SK-N-SH (cell line): ENCODE measurements around the gene PROX1. TPM values are rescaled to one million over a fixed set of nuclear protein-coding genes. Genes with fewer than 3 reads are reported as not detected.

Experiments used
- CTCF ChIA-PET: fragments of 300-600, 350-600 bp; formaldehyde crosslinking; extraction: SDS; loops from one replicate; lab custom pipeline; 2021; lab: Yijun Ruan, JAX
- POLR2A ChIA-PET: fragments of 350-600 bp; sonication (Branson Sonifier 250); formaldehyde crosslinking; extraction: SDS; loops from one replicate; lab custom pipeline; 2020; ENCODE audit warnings: antibody characterized with exemption, inconsistent platforms; lab: Yijun Ruan, JAX
- DNase-seq: peaks from one replicate; pipeline ENCODE4 v3.0.0; 2012
- H2AFZ ChIP-seq: fragments of 200-600 bp; sonication (generic); 2 replicates; pipeline ENCODE4 v1.8.1; 2016; ENCODE audit warnings: antibody characterized with exemption, mild to moderate bottlenecking, low read depth
- H3F3A ChIP-seq: fragments of 200-600 bp; sonication (generic); replicated peaks from 2 replicates; pipeline ENCODE3; 2016; ENCODE audit warnings: antibody characterized with exemption, mild to moderate bottlenecking; ENCODE audit not compliant: insufficient read depth
- H3K27ac ChIP-seq, 2 experiments: fragments of 200-500 bp in 1 of 2; fragments of 200-600 bp in 1 of 2; sonication (Bioruptor generic) in 1 of 2; sonication (generic), shearing (Covaris generic) in 1 of 2; 2 replicates each; pipeline versions ENCODE4 v1.5.1 to v1.6.1; 2014 to 2016; ENCODE audit warnings: low read depth in 2 of 2, inconsistent platforms in 1 of 2, low read length in 1 of 2, mild to moderate bottlenecking in 1 of 2, mixed read lengths in 1 of 2
- H3K27me3 ChIP-seq: fragments of 200-600 bp; sonication (generic), shearing (Covaris generic); 2 replicates; pipeline ENCODE4 v1.6.1; 2016; ENCODE audit warnings: mixed run types; ENCODE audit not compliant: insufficient read depth
- H3K36me3 ChIP-seq, 2 experiments: fragments of 200-500 bp in 1 of 2; fragments of 200-600 bp in 1 of 2; sonication (Bioruptor generic) in 1 of 2; sonication (generic) in 1 of 2; replicated peaks in 1 of 2; 2 replicates each; pipeline versions ENCODE3 to v1.5.1; 2014 to 2016; ENCODE audit warnings: low read length in 1 of 2, mild to moderate bottlenecking in 1 of 2; ENCODE audit not compliant: insufficient read depth in 2 of 2, control insufficient read depth in 1 of 2
- H3K4me1 ChIP-seq, 2 experiments: fragments of 200-500 bp in 1 of 2; fragments of 200-600 bp in 1 of 2; sonication (Bioruptor generic) in 1 of 2; sonication (generic), shearing (Covaris generic) in 1 of 2; 2 replicates each; pipeline versions ENCODE4 v1.5.1 to v1.6.1; 2014 to 2016; ENCODE audit warnings: low read depth in 1 of 2, low read length in 1 of 2, mixed run types in 1 of 2; ENCODE audit not compliant: insufficient read depth in 2 of 2, control insufficient read depth in 1 of 2
- H3K4me2 ChIP-seq: fragments of 200-600 bp; sonication (generic), shearing (Covaris generic); 2 replicates; pipeline ENCODE4 v1.6.1; 2017; ENCODE audit warnings: mixed run types
- H3K4me3 ChIP-seq, 2 experiments: fragments of 200-500 bp in 1 of 2; fragments of 200-600 bp in 1 of 2; sonication (Bioruptor generic) in 1 of 2; sonication (generic), shearing (Covaris generic) in 1 of 2; 2 replicates each; pipeline versions ENCODE4 v1.5.1 to v1.8.1; 2014 to 2016; ENCODE audit warnings: low read depth in 2 of 2, inconsistent platforms in 1 of 2, low read length in 1 of 2, mild to moderate bottlenecking in 1 of 2, mixed read lengths in 1 of 2, moderate library complexity in 1 of 2
- H3K79me2 ChIP-seq: fragments of 200-600 bp; sonication (generic); 2 replicates; pipeline ENCODE4 v1.8.1; 2017; ENCODE audit warnings: mild to moderate bottlenecking; ENCODE audit not compliant: insufficient read depth
- H3K9ac ChIP-seq: fragments of 200-600 bp; sonication (generic); 2 replicates; pipeline ENCODE4 v1.6.1; 2017; ENCODE audit warnings: mixed run types
- H3K9me2 ChIP-seq: fragments of 200-600 bp; sonication (generic); 2 replicates; pipeline ENCODE4 v1.6.1; 2017; ENCODE audit warnings: mixed run types
- H3K9me3 ChIP-seq: fragments of 200-600 bp; sonication (generic); 2 replicates; pipeline ENCODE4 v1.6.1; 2017; ENCODE audit warnings: mixed run types, mild to moderate bottlenecking, moderate library complexity
- H4K20me1 ChIP-seq: fragments of 200-600 bp; sonication (generic); 2 replicates; pipeline ENCODE4 v1.6.1; 2017; ENCODE audit warnings: mild to moderate bottlenecking, mixed run types; ENCODE audit not compliant: insufficient read depth
- CHD2 ChIP-seq: fragments of 150-350 bp; IDR thresholded peaks from 2 replicates; pipeline ENCODE4 v1.6.1; 2018; ENCODE audit warnings: low read length; ENCODE audit not compliant: partially characterized antibody
- ELF1 ChIP-seq: IDR thresholded peaks from 2 replicates; pipeline ENCODE4 v1.4.0; 2012
- FOSL2 ChIP-seq: IDR thresholded peaks from 2 replicates; pipeline ENCODE4 v1.4.0; 2012; ENCODE audit warnings: low read depth, mild to moderate bottlenecking, moderate library complexity, borderline replicate concordance
- FOXM1 ChIP-seq: IDR thresholded peaks from 2 replicates; pipeline ENCODE4 v1.4.0; 2012; ENCODE audit warnings: low read depth, mild to moderate bottlenecking
- JUND ChIP-seq: IDR thresholded peaks from 2 replicates; pipeline ENCODE4 v1.4.0; 2012
- MEF2A ChIP-seq: IDR thresholded peaks from 2 replicates; pipeline ENCODE4 v1.4.0; 2012; ENCODE audit warnings: low read depth, borderline replicate concordance
- MXI1 ChIP-seq: IDR thresholded peaks from 2 replicates; pipeline ENCODE4 v1.6.1; 2012; ENCODE audit warnings: mild to moderate bottlenecking, low read depth, low read length, improper control_type of control experiment
- NRF1 ChIP-seq: IDR thresholded peaks from 2 replicates; pipeline ENCODE4 v1.6.1; 2012; ENCODE audit warnings: low read depth, mild to moderate bottlenecking, low read length
- POLR2AphosphoS5 ChIP-seq: IDR thresholded peaks from 2 replicates; pipeline ENCODE4 v1.6.1; 2012; ENCODE audit warnings: low read depth, low read length
- RFX5 ChIP-seq: IDR thresholded peaks from 2 replicates; pipeline ENCODE4 v1.6.1; 2012; ENCODE audit warnings: mild to moderate bottlenecking, improper control_type of control experiment, low read length
- RXRA ChIP-seq: IDR thresholded peaks from 2 replicates; pipeline ENCODE4 v1.4.0; 2012; ENCODE audit warnings: low read depth, mild to moderate bottlenecking, borderline replicate concordance
- TCF12 ChIP-seq: IDR thresholded peaks from 2 replicates; pipeline ENCODE4 v1.4.0; 2012
- TEAD4 ChIP-seq: IDR thresholded peaks from 2 replicates; pipeline ENCODE4 v1.4.0; 2012; ENCODE audit warnings: mild to moderate bottlenecking, borderline replicate concordance; ENCODE audit not compliant: insufficient read depth
- YY1 ChIP-seq: IDR thresholded peaks from 2 replicates; pipeline ENCODE4 v1.4.0; 2012; ENCODE audit warnings: low read depth, mild to moderate bottlenecking
- WGBS: methylation state at CpG from one replicate; pipeline ENCODE4 v1.1.6; 2017; ENCODE audit warnings: low lambda C conversion rate; 5-methylcytosine and 5-hydroxymethylcytosine counted together
- polyA plus RNA-seq, 3 experiments: library from polyadenylated mRNA; depleted of rRNA; stranded (reverse); fragments of >200 nt; gene quantifications; 2 replicates each; pipeline ENCODE4 v1.2.3, GENCODE V29; 2012
- TF ChIP-seq, protein P1 (sequence below): fragments of 150-350 bp; IDR thresholded peaks from 2 replicates; pipeline ENCODE4 v1.6.1; 2017; ENCODE audit warnings: antibody characterized with exemption, low read length, low read depth, borderline replicate concordance
- TF ChIP-seq, protein P2 (sequence below): IDR thresholded peaks from 2 replicates; pipeline ENCODE4; 2012
- TF ChIP-seq, protein P3 (sequence below): IDR thresholded peaks from 2 replicates; pipeline ENCODE4 v1.4.0; 2012; ENCODE audit warnings: low read depth
- TF ChIP-seq, protein P4 (sequence below): IDR thresholded peaks from 2 replicates; pipeline ENCODE4 v1.6.1; 2012; ENCODE audit warnings: mild to moderate bottlenecking, low read depth, low read length, moderate library complexity

The PROX1 gene
- polyA plus RNA-seq, 1 of the 3 experiments (the other 2 are of a cell fraction): 0.25 TPM

DNA sequence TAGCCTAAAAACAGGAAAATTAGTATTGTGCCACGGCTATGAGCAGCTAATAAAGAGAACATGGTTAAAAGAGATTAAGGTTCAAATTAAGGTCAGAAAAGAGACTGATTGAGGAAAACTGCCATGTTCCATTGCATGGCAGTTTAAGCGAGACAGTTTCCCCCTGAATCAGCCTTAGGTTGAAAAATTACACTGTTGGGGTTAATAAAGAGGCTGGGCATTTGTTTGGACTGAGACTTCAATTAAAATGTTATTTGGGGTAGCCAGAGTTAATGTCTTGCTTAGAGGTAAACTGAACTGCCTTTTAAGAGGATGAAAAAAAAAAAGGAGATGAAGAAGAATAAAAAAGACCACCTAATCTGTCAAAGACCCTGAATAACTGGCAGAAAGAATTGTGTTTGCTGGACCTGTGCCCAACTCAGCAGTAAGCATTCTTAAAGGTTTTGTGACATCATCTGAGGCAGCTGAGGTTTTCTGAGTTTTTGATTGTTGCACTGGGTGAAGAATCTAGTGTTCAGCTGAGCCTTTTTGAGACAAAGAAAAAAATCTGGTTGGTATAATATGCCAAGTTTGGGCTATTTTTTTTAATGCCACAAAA, 17.7 kb upstream of the PROX1 start:
- no peak overlapping the region for H3K9ac ChIP-seq
- no peaks in the 10 kb centered on the region for H3F3A ChIP-seq
- 21% methylated on average over 2 of the region's 2 CpGs for WGBS
- ChIA-PET CTCF (interaction anchor here (0.7 kb wide), 1 partner anchor 427 kb away, joined by 3 read pairs; no protein-coding TSS in a partner anchor), POLR2A (interaction anchor here (0.8 kb wide), 1 partner anchor 8 kb away, joined by 4 read pairs; no protein-coding TSS in a partner anchor)
- H3K27me3 ChIP-seq: no peaks in the 10 kb centered on the region
- DNase-seq: no peak
- no peaks in the 10 kb centered on the region for H3K9me2 ChIP-seq
- no peaks in the 10 kb centered on the region for H4K20me1 ChIP-seq
- H3K9me3 ChIP-seq: no peaks in the 10 kb centered on the region
- no peak overlapping the region for H2AFZ ChIP-seq
- H3K27ac ChIP-seq: no peak overlapping the region
- TF ChIP-seq MEF2A (no peak), POLR2AphosphoS5 (no peak)
- no peak overlapping the region for H3K4me2 ChIP-seq
- no peak overlapping the region for H3K4me3 ChIP-seq
- H3K4me1 ChIP-seq: no peaks in the 10 kb centered on the region; a peak in 1 of 4 replicates
- H3K36me3 ChIP-seq: no peaks in the 10 kb centered on the region
- no peaks in the 10 kb centered on the region for H3K79me2 ChIP-seq

GRCh38 chr1:213972141-213972540, 15.6 kb upstream of the PROX1 start:
- Histone ChIP-seq H3K27ac (no peak overlapping the region), H3K27me3 (no peaks in the 10 kb centered on the region), H3K9ac (no peak overlapping the region), H3K4me3 (no peak overlapping the region), H3K4me1 (no peaks in the 10 kb centered on the region; a peak in 1 of 4 replicates), H4K20me1 (no peaks in the 10 kb centered on the region), H3K36me3 (no peaks in the 10 kb centered on the region), H3F3A (no peaks in the 10 kb centered on the region), H3K9me3 (no peaks in the 10 kb centered on the region), H3K4me2 (no peak overlapping the region), H3K9me2 (no peaks in the 10 kb centered on the region), H2AFZ (no peak overlapping the region), H3K79me2 (no peaks in the 10 kb centered on the region)
- DNase-seq: no peak
- ChIA-PET POLR2A (no interaction called here), CTCF (no interaction called here)
- no peak for TF ChIP-seq FOSL2
- TF ChIP-seq FOXM1: no peak
- no peak for TF ChIP-seq YY1
- no peak for TF ChIP-seq NRF1
- no peak for TF ChIP-seq TEAD4
- no peak for TF ChIP-seq CHD2
- no peak for TF ChIP-seq MEF2A
- TF ChIP-seq, protein P1, sequence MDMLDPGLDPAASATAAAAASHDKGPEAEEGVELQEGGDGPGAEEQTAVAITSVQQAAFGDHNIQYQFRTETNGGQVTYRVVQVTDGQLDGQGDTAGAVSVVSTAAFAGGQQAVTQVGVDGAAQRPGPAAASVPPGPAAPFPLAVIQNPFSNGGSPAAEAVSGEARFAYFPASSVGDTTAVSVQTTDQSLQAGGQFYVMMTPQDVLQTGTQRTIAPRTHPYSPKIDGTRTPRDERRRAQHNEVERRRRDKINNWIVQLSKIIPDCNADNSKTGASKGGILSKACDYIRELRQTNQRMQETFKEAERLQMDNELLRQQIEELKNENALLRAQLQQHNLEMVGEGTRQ: no peak
- no peak for TF ChIP-seq RXRA
- TF ChIP-seq, protein P2, sequence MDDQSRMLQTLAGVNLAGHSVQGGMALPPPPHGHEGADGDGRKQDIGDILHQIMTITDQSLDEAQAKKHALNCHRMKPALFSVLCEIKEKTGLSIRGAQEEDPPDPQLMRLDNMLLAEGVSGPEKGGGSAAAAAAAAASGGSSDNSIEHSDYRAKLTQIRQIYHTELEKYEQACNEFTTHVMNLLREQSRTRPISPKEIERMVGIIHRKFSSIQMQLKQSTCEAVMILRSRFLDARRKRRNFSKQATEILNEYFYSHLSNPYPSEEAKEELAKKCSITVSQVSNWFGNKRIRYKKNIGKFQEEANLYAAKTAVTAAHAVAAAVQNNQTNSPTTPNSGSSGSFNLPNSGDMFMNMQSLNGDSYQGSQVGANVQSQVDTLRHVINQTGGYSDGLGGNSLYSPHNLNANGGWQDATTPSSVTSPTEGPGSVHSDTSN: no peak
- TF ChIP-seq, protein P3, sequence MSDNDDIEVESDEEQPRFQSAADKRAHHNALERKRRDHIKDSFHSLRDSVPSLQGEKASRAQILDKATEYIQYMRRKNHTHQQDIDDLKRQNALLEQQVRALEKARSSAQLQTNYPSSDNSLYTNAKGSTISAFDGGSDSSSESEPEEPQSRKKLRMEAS: no peak
- no peak for TF ChIP-seq JUND
- no peak for TF ChIP-seq TCF12
- TF ChIP-seq, protein P4, sequence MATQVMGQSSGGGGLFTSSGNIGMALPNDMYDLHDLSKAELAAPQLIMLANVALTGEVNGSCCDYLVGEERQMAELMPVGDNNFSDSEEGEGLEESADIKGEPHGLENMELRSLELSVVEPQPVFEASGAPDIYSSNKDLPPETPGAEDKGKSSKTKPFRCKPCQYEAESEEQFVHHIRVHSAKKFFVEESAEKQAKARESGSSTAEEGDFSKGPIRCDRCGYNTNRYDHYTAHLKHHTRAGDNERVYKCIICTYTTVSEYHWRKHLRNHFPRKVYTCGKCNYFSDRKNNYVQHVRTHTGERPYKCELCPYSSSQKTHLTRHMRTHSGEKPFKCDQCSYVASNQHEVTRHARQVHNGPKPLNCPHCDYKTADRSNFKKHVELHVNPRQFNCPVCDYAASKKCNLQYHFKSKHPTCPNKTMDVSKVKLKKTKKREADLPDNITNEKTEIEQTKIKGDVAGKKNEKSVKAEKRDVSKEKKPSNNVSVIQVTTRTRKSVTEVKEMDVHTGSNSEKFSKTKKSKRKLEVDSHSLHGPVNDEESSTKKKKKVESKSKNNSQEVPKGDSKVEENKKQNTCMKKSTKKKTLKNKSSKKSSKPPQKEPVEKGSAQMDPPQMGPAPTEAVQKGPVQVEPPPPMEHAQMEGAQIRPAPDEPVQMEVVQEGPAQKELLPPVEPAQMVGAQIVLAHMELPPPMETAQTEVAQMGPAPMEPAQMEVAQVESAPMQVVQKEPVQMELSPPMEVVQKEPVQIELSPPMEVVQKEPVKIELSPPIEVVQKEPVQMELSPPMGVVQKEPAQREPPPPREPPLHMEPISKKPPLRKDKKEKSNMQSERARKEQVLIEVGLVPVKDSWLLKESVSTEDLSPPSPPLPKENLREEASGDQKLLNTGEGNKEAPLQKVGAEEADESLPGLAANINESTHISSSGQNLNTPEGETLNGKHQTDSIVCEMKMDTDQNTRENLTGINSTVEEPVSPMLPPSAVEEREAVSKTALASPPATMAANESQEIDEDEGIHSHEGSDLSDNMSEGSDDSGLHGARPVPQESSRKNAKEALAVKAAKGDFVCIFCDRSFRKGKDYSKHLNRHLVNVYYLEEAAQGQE: no peak
- TF ChIP-seq POLR2AphosphoS5: no peak
- no peak for TF ChIP-seq RFX5
- TF ChIP-seq ELF1: no peak
- no peak for TF ChIP-seq MXI1
- 4% methylated on average over 2 of the region's 2 CpGs for WGBS
